HG03097 (cell line): ENCODE results near the gene PTPRR.
A peak's percentile ranks its signal among the peaks of the same experiment; 100 is the strongest.
"Not testable (repeated sequence)": the region's sequence is repeated elsewhere in the genome, so short reads cannot be mapped to it uniquely, and the experiment has no call there.

Experiments
- ATAC-seq: cut with Tn5 transposase; IDR thresholded peaks from one replicate; pipeline ENCODE4 v1.9.1; 2021; ENCODE audit not compliant: unreplicated experiment, low FRiP score

Gene PTPRR

GRCh38 chr12:70756118-70756517 lies 164.4 kb downstream of the PTPRR start:
- no peak for ATAC-seq

GRCh38 chr12:70754330-70754741 lies 166.2 kb downstream of the PTPRR start:
- no peak for ATAC-seq

GRCh38 chr12:70752327-70752726 lies 168.2 kb downstream of the PTPRR start:
- no peak for ATAC-seq

DNA sequence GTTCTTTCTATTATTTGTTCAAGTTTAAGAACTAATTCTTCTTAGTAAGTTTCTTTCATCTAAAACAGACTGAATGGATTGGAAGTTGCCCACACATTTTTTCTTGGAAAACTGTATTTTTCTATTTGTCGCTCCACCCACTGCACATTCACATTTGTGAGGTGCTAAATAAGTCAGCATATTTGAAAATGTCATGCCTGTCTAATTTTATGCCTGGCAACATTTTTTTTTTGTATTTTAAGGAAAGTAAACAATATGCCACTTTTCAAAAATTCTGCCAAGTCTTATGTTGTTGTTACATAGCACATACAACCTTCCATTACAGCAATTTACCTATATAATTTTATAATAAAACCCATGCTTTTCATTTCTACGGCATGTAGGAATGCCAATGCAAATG lies 170.6 kb downstream of the PTPRR start:
- ATAC-seq: no peak

DNA sequence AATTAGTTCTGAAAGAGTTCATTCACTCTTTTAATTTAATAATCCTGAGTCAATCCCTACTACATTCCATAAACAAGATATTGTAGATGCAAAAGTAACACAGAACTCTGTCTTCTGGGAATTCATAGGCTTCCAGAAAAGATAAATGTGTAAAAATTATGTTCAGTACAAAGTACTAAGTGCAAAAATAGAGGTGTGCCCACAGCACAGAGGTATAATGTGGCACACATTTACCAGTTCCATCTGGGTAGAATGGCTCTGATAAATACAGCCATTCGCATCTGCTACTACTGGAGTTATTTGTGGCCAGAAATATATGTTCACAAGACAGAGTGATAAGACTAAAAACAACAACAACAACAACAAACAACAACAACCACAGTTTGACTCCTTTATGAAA lies 171.7 kb downstream of the PTPRR start:
- ATAC-seq: no peak

GRCh38 chr12:70747445-70748260 lies 172.9 kb downstream of the PTPRR start:
- no peak for ATAC-seq

- no peak for ATAC-seq
Observed at GRCh38 chr12:70745048-70745447, 175.5 kb downstream of the PTPRR start.

GRCh38 chr12:70744178-70744577 lies 176.4 kb downstream of the PTPRR start:
- ATAC-seq: no peak

- no peak for ATAC-seq
Observed at GRCh38 chr12:70741256-70741655, 179.3 kb downstream of the PTPRR start.

DNA sequence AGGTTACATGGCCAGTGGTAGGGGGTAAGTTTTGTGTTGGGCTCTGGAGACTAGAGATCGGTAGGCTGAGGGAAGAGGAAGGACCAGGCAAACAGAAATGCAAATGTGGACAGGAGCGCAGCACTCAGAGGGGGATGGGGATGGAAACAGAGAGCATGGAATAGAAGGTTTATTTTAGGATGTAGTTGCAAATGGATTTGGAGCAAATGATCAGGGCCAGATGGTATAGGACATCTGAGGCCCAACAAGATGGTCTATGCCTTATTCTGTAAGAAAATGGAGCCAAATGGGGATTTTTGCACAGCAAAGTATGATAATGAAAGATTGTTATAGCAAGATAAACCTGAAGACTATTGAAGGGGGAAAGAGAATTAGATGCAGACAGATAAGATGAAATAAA lies 180.8 kb downstream of the PTPRR start:
- no peak for ATAC-seq

GRCh38 chr12:70736351-70737133 lies 184.0 kb downstream of the PTPRR start:
- ATAC-seq: no peak

GRCh38 chr12:70735197-70735596 lies 185.3 kb downstream of the PTPRR start:
- ATAC-seq: not testable (repeated sequence)

- ATAC-seq: peak; percentile 90
Observed at GRCh38 chr12:70733385-70733784, 187.2 kb downstream of the PTPRR start.

DNA sequence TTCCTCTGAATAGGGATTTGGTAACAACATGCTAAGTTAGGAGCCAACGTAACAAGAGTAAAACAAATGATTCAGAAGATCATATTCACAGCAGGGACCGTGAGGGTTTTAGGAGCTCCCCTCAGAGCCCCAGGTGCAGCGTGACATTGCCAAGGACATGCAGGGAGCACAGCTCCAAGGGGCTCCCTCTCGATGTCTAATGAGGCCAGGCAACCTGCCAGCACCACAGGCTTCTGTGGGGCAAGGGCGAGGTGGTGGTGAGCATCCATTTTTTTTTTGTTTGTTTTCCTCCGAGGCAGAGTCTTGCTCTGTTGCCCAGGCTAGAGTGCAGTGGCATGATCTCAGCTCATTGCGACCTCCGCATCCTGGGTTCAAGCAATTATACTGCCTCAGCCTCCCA lies 188.3 kb downstream of the PTPRR start:
- ATAC-seq: no peak

GRCh38 chr12:70730675-70731180 lies 189.8 kb downstream of the PTPRR start:
- ATAC-seq: no peak

- ATAC-seq: no peak
Observed at GRCh38 chr12:70724444-70724843, 196.1 kb downstream of the PTPRR start.

GRCh38 chr12:70722584-70723343 lies 197.8 kb downstream of the PTPRR start:
- no peak for ATAC-seq

DNA sequence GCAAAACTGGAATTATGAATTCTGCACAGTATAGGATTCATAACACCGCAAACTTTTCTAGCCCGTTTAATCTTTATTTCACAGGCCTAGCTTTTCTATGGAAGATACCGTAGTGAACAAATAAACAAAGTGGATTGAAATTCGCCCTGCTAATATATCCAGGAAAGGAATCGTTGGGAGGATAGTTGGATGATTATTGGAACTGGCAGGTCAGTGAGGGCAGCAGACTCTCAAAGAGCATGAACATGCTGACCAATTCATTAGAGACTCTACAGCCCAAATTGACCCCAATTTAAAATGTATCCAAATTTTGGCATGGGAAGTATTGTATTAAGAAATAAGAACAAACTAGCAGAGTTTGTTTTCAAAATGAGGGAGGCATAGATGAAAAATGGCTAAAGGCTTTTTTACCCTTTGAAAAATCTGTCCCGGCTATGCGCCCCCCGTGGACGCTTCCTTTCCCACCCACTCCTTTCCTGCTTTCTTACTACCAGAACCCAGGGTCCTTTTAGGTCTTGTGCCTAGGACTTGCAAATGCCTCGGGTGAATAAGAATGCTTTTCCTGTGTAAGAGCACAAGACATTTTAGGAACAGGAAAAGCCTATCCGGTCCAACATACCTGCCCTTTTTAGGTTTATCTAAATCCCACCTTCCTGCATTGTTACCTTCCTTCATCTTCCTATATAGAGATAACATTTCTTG lies 198.7 kb downstream of the PTPRR start:
- ATAC-seq: no peak

GRCh38 chr12:70721216-70721615 lies 199.3 kb downstream of the PTPRR start:
- no peak for ATAC-seq

GRCh38 chr12:70719672-70720420 lies 200.7 kb downstream of the PTPRR start:
- ATAC-seq: no peak
